ENCODE results near the gene RAB26. TPM values are rescaled to one million over a fixed set of nuclear protein-coding genes. Genes with fewer than 3 reads are reported as not detected.
A peak's percentile ranks its signal among the peaks of the same experiment; 100 is the strongest.

Gene RAB26
- total and polyA plus RNA-seq, 2 of the 13 experiments (the other 11 are each of a cell fraction or from before 2014, with no cell fraction given): 0.86 to 3.6 TPM

DNA sequence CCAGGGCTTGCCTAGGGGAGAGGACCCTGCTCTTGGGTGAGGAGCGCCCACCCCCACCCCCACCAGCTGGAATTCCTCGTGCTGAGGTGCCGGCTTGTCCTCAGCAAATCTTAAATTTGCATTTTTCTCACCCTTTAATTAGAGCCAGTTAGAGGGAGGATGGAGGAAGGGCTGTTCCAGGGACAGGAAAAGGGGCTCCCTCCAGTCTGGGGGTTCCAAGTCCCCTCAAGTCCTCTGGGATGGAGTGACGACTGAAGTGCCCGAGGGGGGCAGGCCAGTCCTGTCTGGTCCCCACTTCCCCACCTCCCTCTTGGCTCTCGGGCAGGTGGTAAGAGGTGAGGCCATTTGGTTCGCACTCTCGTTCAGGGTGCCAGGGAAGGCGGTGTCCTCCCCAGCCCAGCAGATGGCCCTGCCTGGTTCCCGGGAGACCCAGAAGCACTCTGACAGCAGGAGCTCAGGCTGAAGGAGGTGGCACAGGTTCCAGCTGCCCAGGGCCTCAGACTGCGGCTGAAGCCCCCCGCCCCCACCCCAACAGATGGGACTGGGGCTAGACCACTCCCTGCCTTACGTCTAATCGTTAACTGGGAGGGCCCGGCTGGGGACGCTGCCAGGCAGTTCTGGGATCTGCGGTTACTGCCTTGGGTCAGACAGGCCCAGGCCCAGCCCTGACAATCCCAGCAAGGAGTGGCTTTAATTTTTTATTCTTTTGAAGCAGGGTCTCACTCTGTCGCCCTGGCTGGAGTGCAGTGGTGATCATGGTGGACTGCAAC lies 2.2 kb downstream of the RAB26 start (continued):
- TF ChIP-seq AKAP8 (CRISPR knock-in tag; IDR thresholded peaks at IDR 0.05) (peak; percentile 81; the same call in 1 of the 2 replicates), IRF2 (CRISPR knock-in tag; IDR thresholded peaks at IDR 0.05) (no peak), SAP130 (CRISPR knock-in tag; IDR thresholded peaks at IDR 0.05; ENCODE audit: low read depth) (peak; percentile 15; the same call in 1 of the 2 replicates), FOSL2 (CRISPR knock-in tag; IDR thresholded peaks at IDR 0.05) (no peak), SSRP1 (CRISPR knock-in tag; IDR thresholded peaks at IDR 0.05) (peak; percentile 40; the same call in 1 of the 2 replicates), ZFP36 (IDR thresholded peaks at IDR 0.05; ENCODE audit: borderline replicate concordance, low read depth, low read length, partially characterized antibody) (no peak), MYNN (CRISPR knock-in tag; IDR thresholded peaks at IDR 0.05; ENCODE audit: low read depth) (no peak), POLR2A (IDR thresholded peaks at IDR 0.05; ENCODE audit: insufficient read depth in 1 of 2, low read depth in 2 of 2, low read length in 2 of 2) (peak in 1 of 2 experiments; percentile 76), RBM22 (optimal IDR thresholded peaks at IDR 0.05; ENCODE audit: low read length) (peak; percentile 96), TOE1 (CRISPR knock-in tag; IDR thresholded peaks at IDR 0.05) (no peak), KLF6 (CRISPR knock-in tag; IDR thresholded peaks at IDR 0.05) (no peak), ATF7 (IDR thresholded peaks at IDR 0.05) (no peak), ATF7 (CRISPR knock-in tag; IDR thresholded peaks at IDR 0.05) (no peak), ZBTB1 (CRISPR knock-in tag; IDR thresholded peaks at IDR 0.05; ENCODE audit: borderline replicate concordance) (no peak), TGIF2 (CRISPR knock-in tag; IDR thresholded peaks at IDR 0.05) (0 out of 2 replicates have a peak, but pooled peaks have one; percentile 25), SOX6 (IDR thresholded peaks at IDR 0.05) (no peak), SOX6 (CRISPR knock-in tag; IDR thresholded peaks at IDR 0.05) (0 out of 2 replicates have a peak, but pooled peaks have one; percentile 10), ZNF841 (CRISPR knock-in tag; IDR thresholded peaks at IDR 0.05; ENCODE audit: borderline replicate concordance) (0 out of 2 replicates have a peak, but pooled peaks have one; percentile 27), HDAC1 (CRISPR knock-in tag; IDR thresholded peaks at IDR 0.05) (0 out of 2 replicates have a peak, but pooled peaks have one; percentile 37)
- TF ChIP-seq, protein P1, sequence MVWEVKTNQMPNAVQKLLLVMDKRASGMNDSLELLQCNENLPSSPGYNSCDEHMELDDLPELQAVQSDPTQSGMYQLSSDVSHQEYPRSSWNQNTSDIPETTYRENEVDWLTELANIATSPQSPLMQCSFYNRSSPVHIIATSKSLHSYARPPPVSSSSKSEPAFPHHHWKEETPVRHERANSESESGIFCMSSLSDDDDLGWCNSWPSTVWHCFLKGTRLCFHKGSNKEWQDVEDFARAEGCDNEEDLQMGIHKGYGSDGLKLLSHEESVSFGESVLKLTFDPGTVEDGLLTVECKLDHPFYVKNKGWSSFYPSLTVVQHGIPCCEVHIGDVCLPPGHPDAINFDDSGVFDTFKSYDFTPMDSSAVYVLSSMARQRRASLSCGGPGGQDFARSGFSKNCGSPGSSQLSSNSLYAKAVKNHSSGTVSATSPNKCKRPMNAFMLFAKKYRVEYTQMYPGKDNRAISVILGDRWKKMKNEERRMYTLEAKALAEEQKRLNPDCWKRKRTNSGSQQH (CRISPR knock-in tag; IDR thresholded peaks at IDR 0.05; ENCODE audit: low read depth): 0 out of 2 replicates have a peak, but pooled peaks have one; percentile 32
- TF ChIP-seq, protein P2, sequence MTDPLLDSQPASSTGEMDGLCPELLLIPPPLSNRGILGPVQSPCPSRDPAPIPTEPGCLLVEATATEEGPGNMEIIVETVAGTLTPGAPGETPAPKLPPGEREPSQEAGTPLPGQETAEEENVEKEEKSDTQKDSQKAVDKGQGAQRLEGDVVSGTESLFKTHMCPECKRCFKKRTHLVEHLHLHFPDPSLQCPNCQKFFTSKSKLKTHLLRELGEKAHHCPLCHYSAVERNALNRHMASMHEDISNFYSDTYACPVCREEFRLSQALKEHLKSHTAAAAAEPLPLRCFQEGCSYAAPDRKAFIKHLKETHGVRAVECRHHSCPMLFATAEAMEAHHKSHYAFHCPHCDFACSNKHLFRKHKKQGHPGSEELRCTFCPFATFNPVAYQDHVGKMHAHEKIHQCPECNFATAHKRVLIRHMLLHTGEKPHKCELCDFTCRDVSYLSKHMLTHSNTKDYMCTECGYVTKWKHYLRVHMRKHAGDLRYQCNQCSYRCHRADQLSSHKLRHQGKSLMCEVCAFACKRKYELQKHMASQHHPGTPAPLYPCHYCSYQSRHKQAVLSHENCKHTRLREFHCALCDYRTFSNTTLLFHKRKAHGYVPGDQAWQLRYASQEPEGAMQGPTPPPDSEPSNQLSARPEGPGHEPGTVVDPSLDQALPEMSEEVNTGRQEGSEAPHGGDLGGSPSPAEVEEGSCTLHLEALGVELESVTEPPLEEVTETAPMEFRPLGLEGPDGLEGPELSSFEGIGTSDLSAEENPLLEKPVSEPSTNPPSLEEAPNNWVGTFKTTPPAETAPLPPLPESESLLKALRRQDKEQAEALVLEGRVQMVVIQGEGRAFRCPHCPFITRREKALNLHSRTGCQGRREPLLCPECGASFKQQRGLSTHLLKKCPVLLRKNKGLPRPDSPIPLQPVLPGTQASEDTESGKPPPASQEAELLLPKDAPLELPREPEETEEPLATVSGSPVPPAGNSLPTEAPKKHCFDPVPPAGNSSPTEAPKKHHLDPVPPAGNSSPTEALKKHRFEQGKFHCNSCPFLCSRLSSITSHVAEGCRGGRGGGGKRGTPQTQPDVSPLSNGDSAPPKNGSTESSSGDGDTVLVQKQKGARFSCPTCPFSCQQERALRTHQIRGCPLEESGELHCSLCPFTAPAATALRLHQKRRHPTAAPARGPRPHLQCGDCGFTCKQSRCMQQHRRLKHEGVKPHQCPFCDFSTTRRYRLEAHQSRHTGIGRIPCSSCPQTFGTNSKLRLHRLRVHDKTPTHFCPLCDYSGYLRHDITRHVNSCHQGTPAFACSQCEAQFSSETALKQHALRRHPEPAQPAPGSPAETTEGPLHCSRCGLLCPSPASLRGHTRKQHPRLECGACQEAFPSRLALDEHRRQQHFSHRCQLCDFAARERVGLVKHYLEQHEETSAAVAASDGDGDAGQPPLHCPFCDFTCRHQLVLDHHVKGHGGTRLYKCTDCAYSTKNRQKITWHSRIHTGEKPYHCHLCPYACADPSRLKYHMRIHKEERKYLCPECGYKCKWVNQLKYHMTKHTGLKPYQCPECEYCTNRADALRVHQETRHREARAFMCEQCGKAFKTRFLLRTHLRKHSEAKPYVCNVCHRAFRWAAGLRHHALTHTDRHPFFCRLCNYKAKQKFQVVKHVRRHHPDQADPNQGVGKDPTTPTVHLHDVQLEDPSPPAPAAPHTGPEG (CRISPR knock-in tag; IDR thresholded peaks at IDR 0.05): no peak
- TF ChIP-seq, protein P3, sequence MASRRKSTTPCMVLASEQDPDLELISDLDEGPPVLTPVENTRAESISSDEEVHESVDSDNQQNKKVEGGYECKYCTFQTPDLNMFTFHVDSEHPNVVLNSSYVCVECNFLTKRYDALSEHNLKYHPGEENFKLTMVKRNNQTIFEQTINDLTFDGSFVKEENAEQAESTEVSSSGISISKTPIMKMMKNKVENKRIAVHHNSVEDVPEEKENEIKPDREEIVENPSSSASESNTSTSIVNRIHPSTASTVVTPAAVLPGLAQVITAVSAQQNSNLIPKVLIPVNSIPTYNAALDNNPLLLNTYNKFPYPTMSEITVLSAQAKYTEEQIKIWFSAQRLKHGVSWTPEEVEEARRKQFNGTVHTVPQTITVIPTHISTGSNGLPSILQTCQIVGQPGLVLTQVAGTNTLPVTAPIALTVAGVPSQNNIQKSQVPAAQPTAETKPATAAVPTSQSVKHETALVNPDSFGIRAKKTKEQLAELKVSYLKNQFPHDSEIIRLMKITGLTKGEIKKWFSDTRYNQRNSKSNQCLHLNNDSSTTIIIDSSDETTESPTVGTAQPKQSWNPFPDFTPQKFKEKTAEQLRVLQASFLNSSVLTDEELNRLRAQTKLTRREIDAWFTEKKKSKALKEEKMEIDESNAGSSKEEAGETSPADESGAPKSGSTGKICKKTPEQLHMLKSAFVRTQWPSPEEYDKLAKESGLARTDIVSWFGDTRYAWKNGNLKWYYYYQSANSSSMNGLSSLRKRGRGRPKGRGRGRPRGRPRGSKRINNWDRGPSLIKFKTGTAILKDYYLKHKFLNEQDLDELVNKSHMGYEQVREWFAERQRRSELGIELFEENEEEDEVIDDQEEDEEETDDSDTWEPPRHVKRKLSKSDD (CRISPR knock-in tag; IDR thresholded peaks at IDR 0.05; ENCODE audit: low read depth): peak; percentile 7; the same call in 1 of the 2 replicates
